SU-DHL-6 (cell line): ENCODE data around the gene SLCO3A1.

Source experiments
- H2AFZ ChIP-seq: fragments of 200-600 bp; sonication (generic); 2 replicates; pipeline ENCODE4 v1.6.1; 2014; ENCODE audit warnings: low read depth, mild to moderate bottlenecking, moderate library complexity, mixed read lengths, antibody characterized with exemption, low read length; ENCODE audit not compliant: severe bottlenecking
- H3F3A ChIP-seq: fragments of 200-600 bp; shearing (Covaris generic); 2 replicates; pipeline ENCODE4 v1.6.0; 2016; ENCODE audit warnings: antibody characterized with exemption, mild to moderate bottlenecking; ENCODE audit not compliant: insufficient read depth
- H3K27ac ChIP-seq: fragments of 200-600 bp; sonication (generic); 2 replicates; pipeline ENCODE4 v1.5.1; 2016; ENCODE audit warnings: low read depth, mild to moderate bottlenecking, low read length, moderate library complexity, mixed read lengths
- H3K27me3 ChIP-seq: fragments of 200-600 bp; sonication (generic), shearing (Covaris generic); 2 replicates; pipeline ENCODE4 v1.6.0; 2014; ENCODE audit warnings: mild to moderate bottlenecking, low read length
- H3K36me3 ChIP-seq: fragments of 200-600 bp; sonication (generic); 2 replicates; pipeline ENCODE4 v1.6.1; 2014; ENCODE audit warnings: mild to moderate bottlenecking, low read length, mixed read lengths
- H3K4me2 ChIP-seq: fragments of 300-600, 200-600 bp; shearing (Covaris generic), sonication (generic); 2 replicates; pipeline ENCODE4 v1.6.0; 2014; ENCODE audit warnings: low read length, low read depth, mild to moderate bottlenecking; ENCODE audit not compliant: poor library complexity, severe bottlenecking
- H3K4me3 ChIP-seq: fragments of 200-600 bp; sonication (generic); 2 replicates; pipeline ENCODE4 v1.5.1; 2014; ENCODE audit warnings: antibody characterized with exemption, low read length, mild to moderate bottlenecking, mixed read lengths; ENCODE audit not compliant: insufficient read depth, poor library complexity, severe bottlenecking
- H3K79me2 ChIP-seq: fragments of 200-600 bp; sonication (generic); 2 replicates; pipeline ENCODE4 v1.6.1; 2014; ENCODE audit warnings: mild to moderate bottlenecking, low read length, moderate library complexity; ENCODE audit not compliant: insufficient read depth
- H3K9ac ChIP-seq: fragments of 200-600 bp; sonication (generic); 2 replicates; pipeline ENCODE4 v1.7.0; 2014; ENCODE audit warnings: mild to moderate bottlenecking, low read length
- H3K9me2 ChIP-seq: fragments of 200-600 bp; sonication (generic); replicated peaks from 2 replicates; pipeline ENCODE4 v1.6.1; 2014; ENCODE audit warnings: low read length; ENCODE audit not compliant: insufficient read depth
- H3K9me3 ChIP-seq: fragments of 200-600 bp; sonication (generic); 2 replicates; pipeline ENCODE4 v1.6.1; 2014; ENCODE audit warnings: low read length, mixed read lengths; ENCODE audit not compliant: insufficient read depth
- H4K20me1 ChIP-seq: fragments of 200-600 bp; sonication (generic); 2 replicates; pipeline ENCODE4 v1.6.1; 2014; ENCODE audit warnings: low read depth, mild to moderate bottlenecking, antibody characterized with exemption, low read length, moderate library complexity, mixed read lengths
- CTCF ChIP-seq: fragments of 200-600 bp; sonication (generic); IDR thresholded peaks from one replicate; pipeline ENCODE4 v1.5.1; 2017; ENCODE audit warnings: antibody characterized with exemption, mild to moderate bottlenecking, low read length, moderate library complexity; ENCODE audit not compliant: insufficient read depth, poor library complexity, severe bottlenecking
- EZH2phosphoT487 ChIP-seq: fragments of 200-600 bp; sonication (generic), shearing (Covaris generic); conservative IDR thresholded peaks from 2 replicates; pipeline ENCODE4 v1.6.1; 2018; ENCODE audit warnings: mild to moderate bottlenecking, antibody characterized with exemption, low read length, moderate library complexity, mixed read lengths

The SLCO3A1 gene

GRCh38 chr15:91938136-91938535, 84.6 kb downstream of the SLCO3A1 start:
- Histone ChIP-seq H3K9ac (no peak overlapping the region), H2AFZ (no peak overlapping the region), H3K4me3 (no peak overlapping the region), H3K9me2 (no peaks in the 10 kb centered on the region), H3K27ac (no peak overlapping the region), H4K20me1 (peaks cover 19% of the 10 kb centered on the region), H3K4me2 (no peak overlapping the region), H3K79me2 (no peaks in the 10 kb centered on the region), H3F3A (no peaks in the 10 kb centered on the region), H3K9me3 (no peaks in the 10 kb centered on the region), H3K27me3 (no peaks in the 10 kb centered on the region), H3K36me3 (no peaks in the 10 kb centered on the region)
- no peak for TF ChIP-seq CTCF
- TF ChIP-seq EZH2phosphoT487: no peak

- Histone ChIP-seq H3K27ac (no peak overlapping the region), H3K36me3 (no peaks in the 10 kb centered on the region), H3K79me2 (no peaks in the 10 kb centered on the region), H3K9ac (no peak overlapping the region), H3K4me2 (no peak overlapping the region), H4K20me1 (peaks cover 21% of the 10 kb centered on the region), H3K9me2 (no peaks in the 10 kb centered on the region), H3K9me3 (no peaks in the 10 kb centered on the region), H3K27me3 (no peaks in the 10 kb centered on the region), H2AFZ (no peak overlapping the region), H3F3A (no peaks in the 10 kb centered on the region), H3K4me3 (no peak overlapping the region)
- no peak for TF ChIP-seq EZH2phosphoT487
- no peak for TF ChIP-seq CTCF
Measured at GRCh38 chr15:91939403-91939831, 85.9 kb downstream of the SLCO3A1 start.

GRCh38 chr15:91940496-91941381, 87.2 kb downstream of the SLCO3A1 start:
- Histone ChIP-seq H3K9ac (no peak overlapping the region), H3K4me3 (no peak overlapping the region), H2AFZ (no peak overlapping the region), H3K4me2 (no peak overlapping the region), H3K9me2 (no peaks in the 10 kb centered on the region), H3F3A (no peaks in the 10 kb centered on the region), H4K20me1 (peaks cover 21% of the 10 kb centered on the region), H3K27me3 (no peaks in the 10 kb centered on the region), H3K36me3 (no peaks in the 10 kb centered on the region), H3K27ac (no peak overlapping the region), H3K9me3 (no peaks in the 10 kb centered on the region), H3K79me2 (0 out of 2 replicates have a peak, but pooled peaks cover 4% of the 10 kb centered on the region)
- TF ChIP-seq EZH2phosphoT487 (no peak), CTCF (no peak)
